HL-60/S4 treated with retinoic acid at 250 ng/mL for 4 days and 3 days (cell line): ENCODE measurements around the gene ARID1B.

ENCODE experiments used
- in situ Hi-C: fragments of 300-500 bp; cut with MboI; formaldehyde crosslinking; loops from 2 replicates; pipeline ENCODE4 v1.7.0; 2022; ENCODE audit warnings: low sequenced_read_pairs

ARID1B gene

GRCh38 chr6:156773935-156774852 is 3.0 kb upstream of the ARID1B start:
- in situ Hi-C loops = no loop called here

- in situ Hi-C loops = no loop called here
These were observed 2.2 kb upstream of the ARID1B start for GRCh38 chr6:156774863-156775405.

- in situ Hi-C loops = no loop called here
These were observed 1.5 kb upstream of the ARID1B start for GRCh38 chr6:156775717-156776116.

GRCh38 chr6:156776470-156776839 is 723 bp upstream of the ARID1B start:
- in situ Hi-C loops = no loop called here

- in situ Hi-C loops = no loop called here
These were observed 637 bp downstream of the ARID1B start for GRCh38 chr6:156777577-156778453.

GRCh38 chr6:156778454-156779205 is 1.5 kb downstream of the ARID1B start:
- in situ Hi-C loops = no loop called here

GRCh38 chr6:156779206-156780094 is 2.3 kb downstream of the ARID1B start:
- in situ Hi-C loops = no loop called here

GRCh38 chr6:156780102-156780641 is 3.0 kb downstream of the ARID1B start:
- in situ Hi-C loops = no loop called here

- in situ Hi-C loops = no loop called here
These were observed 4.0 kb downstream of the ARID1B start for GRCh38 chr6:156780962-156781853.

GRCh38 chr6:156781861-156782631 is 4.9 kb downstream of the ARID1B start:
- in situ Hi-C loops = no loop called here

- in situ Hi-C loops = no loop called here
These were observed 5.6 kb downstream of the ARID1B start for GRCh38 chr6:156782691-156783320.

GRCh38 chr6:156783958-156784357 is 6.8 kb downstream of the ARID1B start:
- in situ Hi-C loops = no loop called here

- in situ Hi-C loops = no loop called here
These were observed 9.5 kb downstream of the ARID1B start for GRCh38 chr6:156786652-156787051.

- in situ Hi-C loops = no loop called here
These were observed 10.7 kb downstream of the ARID1B start for GRCh38 chr6:156787569-156788492.

GRCh38 chr6:156789081-156789943 is 12.1 kb downstream of the ARID1B start:
- in situ Hi-C loops = no loop called here
